H9 (cell line): Measurements from ENCODE around the gene CYP19A1. TPM values are rescaled to one million over a fixed set of nuclear protein-coding genes. Genes with fewer than 3 reads are reported as not detected.

Experiments used
- DNase-seq: peaks from one replicate; pipeline ENCODE4 v3.0.0-alpha.2; 2017
- H2AFZ ChIP-seq: one replicate; pipeline ENCODE4 v1.6.1; 2013; ENCODE audit warnings: mild to moderate bottlenecking, low read length, control low read depth, moderate library complexity
- H2AK5ac ChIP-seq: 2 replicates; pipeline ENCODE4 v1.6.1; 2013; ENCODE audit warnings: low read length, control low read depth, mixed read lengths; ENCODE audit not compliant: insufficient read length
- H2BK120ac ChIP-seq: one replicate; pipeline ENCODE4 v1.6.1; 2013; ENCODE audit warnings: low read depth, mild to moderate bottlenecking, low read length, control low read depth, inconsistent platforms; ENCODE audit not compliant: poor library complexity, severe bottlenecking
- H2BK12ac ChIP-seq: 2 replicates; pipeline ENCODE4 v1.6.1; 2013; ENCODE audit warnings: low read length, control low read depth, mixed read lengths, low read depth; ENCODE audit not compliant: insufficient read length
- H2BK15ac ChIP-seq: 2 replicates; pipeline ENCODE4 v1.6.1; 2013; ENCODE audit warnings: low read depth, low read length, control low read depth
- H2BK20ac ChIP-seq: one replicate; pipeline ENCODE4 v1.6.1; 2013; ENCODE audit warnings: low read depth, mild to moderate bottlenecking, low read length, control low read depth, inconsistent platforms; ENCODE audit not compliant: poor library complexity, severe bottlenecking
- H2BK5ac ChIP-seq: 2 replicates; pipeline ENCODE4 v1.6.1; 2013; ENCODE audit warnings: low read length, control low read depth, mixed read lengths; ENCODE audit not compliant: insufficient read length
- H3K14ac ChIP-seq: 2 replicates; pipeline ENCODE4 v1.6.1; 2013; ENCODE audit warnings: low read length, control low read depth; ENCODE audit not compliant: insufficient read depth
- H3K18ac ChIP-seq: 2 replicates; pipeline ENCODE4 v1.6.1; 2013; ENCODE audit warnings: low read depth, mild to moderate bottlenecking, mixed read lengths, low read length, control low read depth; ENCODE audit not compliant: insufficient read length
- H3K23ac ChIP-seq: 2 replicates; pipeline ENCODE4 v1.6.1; 2013; ENCODE audit warnings: low read length, control low read depth, mixed read lengths, low read depth; ENCODE audit not compliant: insufficient read length
- H3K23me2 ChIP-seq: 2 replicates; pipeline ENCODE4 v1.6.1; 2013; ENCODE audit warnings: low read depth, mild to moderate bottlenecking, mixed read lengths, low read length, control low read depth; ENCODE audit not compliant: insufficient read length, poor library complexity, severe bottlenecking
- H3K27ac ChIP-seq: 2 replicates; pipeline ENCODE4 v1.5.1; 2013; ENCODE audit warnings: low read length, control low read depth, mixed read lengths, low read depth; ENCODE audit not compliant: insufficient read length
- H3K27me3 ChIP-seq: 2 replicates; pipeline ENCODE4 v1.6.1; 2013; ENCODE audit warnings: low read length, control low read depth, inconsistent platforms; ENCODE audit not compliant: insufficient read depth
- H3K4ac ChIP-seq: 2 replicates; pipeline ENCODE4 v1.6.1; 2013; ENCODE audit warnings: low read depth, mild to moderate bottlenecking, control low read depth, inconsistent platforms, low read length, moderate library complexity
- H3K4me1 ChIP-seq: 2 replicates; pipeline ENCODE4 v1.6.1; 2013; ENCODE audit warnings: low read length, control low read depth, inconsistent platforms; ENCODE audit not compliant: insufficient read depth
- H3K4me2 ChIP-seq: 2 replicates; pipeline ENCODE4 v1.6.1; 2013; ENCODE audit warnings: low read length, control low read depth, mixed read lengths; ENCODE audit not compliant: insufficient read length, insufficient read depth
- H3K56ac ChIP-seq: 2 replicates; pipeline ENCODE4 v1.6.1; 2013; ENCODE audit warnings: low read depth, mild to moderate bottlenecking, mixed read lengths, low read length, control low read depth; ENCODE audit not compliant: insufficient read length
- H3K79me1 ChIP-seq: 2 replicates; pipeline ENCODE4 v1.6.1; 2013; ENCODE audit warnings: low read depth, mild to moderate bottlenecking, moderate library complexity, low read length, control low read depth, inconsistent platforms; ENCODE audit not compliant: insufficient read depth, poor library complexity, severe bottlenecking
- H3K79me2 ChIP-seq: 2 replicates; pipeline ENCODE4 v1.6.1; 2013; ENCODE audit warnings: low read length, control low read depth, inconsistent platforms; ENCODE audit not compliant: insufficient read depth
- H3K9ac ChIP-seq: 2 replicates; pipeline ENCODE4 v1.6.1; 2013; ENCODE audit warnings: low read length, control low read depth, mixed read lengths; ENCODE audit not compliant: insufficient read length; ENCODE audit errors: extremely low read depth
- H3K9me3 ChIP-seq: one replicate; pipeline ENCODE4 v1.6.1; 2013; ENCODE audit warnings: low read depth, low read length, inconsistent platforms; ENCODE audit not compliant: control insufficient read depth
- H3T11ph ChIP-seq: one replicate; pipeline ENCODE4 v1.6.1; 2013; ENCODE audit warnings: mild to moderate bottlenecking, low read length, control low read depth, inconsistent platforms
- H4K20me1 ChIP-seq: one replicate; pipeline ENCODE4 v1.6.1; 2013; ENCODE audit not compliant: control insufficient read depth, insufficient read length, insufficient read depth
- H4K5ac ChIP-seq: 2 replicates; pipeline ENCODE4 v1.6.1; 2013; ENCODE audit warnings: low read depth, mild to moderate bottlenecking, mixed read lengths, low read length, control low read depth; ENCODE audit not compliant: insufficient read length
- H4K8ac ChIP-seq: replicated peaks from 2 replicates; pipeline ENCODE4 v1.6.1; 2013; ENCODE audit warnings: low read length, control low read depth, mixed read lengths, low read depth; ENCODE audit not compliant: insufficient read length
- H4K91ac ChIP-seq: 2 replicates; pipeline ENCODE4 v1.6.1; 2013; ENCODE audit warnings: low read depth, mild to moderate bottlenecking, moderate library complexity, mixed read lengths, low read length, control low read depth; ENCODE audit not compliant: insufficient read length
- H3K27ac Mint-ChIP-seq, 3 experiments: 2 replicates in 2 of 3; 3 replicates in 1 of 3; pipeline ENCODE4 v1.8.0; 2020 to 2021; ENCODE audit warnings: mixed read lengths in 3 of 3, mild to moderate bottlenecking in 1 of 3, moderate library complexity in 1 of 3
- H3K27me3 Mint-ChIP-seq: 2 replicates; pipeline ENCODE4 v1.8.0; 2021; ENCODE audit warnings: low read depth, mild to moderate bottlenecking, moderate library complexity, mixed read lengths
- H3K36me3 Mint-ChIP-seq, 3 experiments: 2 replicates in 2 of 3; 3 replicates in 1 of 3; pipeline ENCODE4 v1.8.0; 2020 to 2021; ENCODE audit warnings: low read depth in 3 of 3, mixed read lengths in 3 of 3; ENCODE audit not compliant: insufficient read depth in 1 of 3
- H3K4me1 Mint-ChIP-seq, 2 experiments: 2 replicates each; pipeline ENCODE4 v1.8.0; 2020; ENCODE audit warnings: mixed read lengths in 2 of 2
- H3K4me3 Mint-ChIP-seq, 2 experiments: 2 replicates in 1 of 2; 3 replicates in 1 of 2; pipeline ENCODE4 v1.8.0; 2020 to 2021; ENCODE audit warnings: mild to moderate bottlenecking in 2 of 2, mixed read lengths in 2 of 2, moderate library complexity in 1 of 2
- H3K9me3 Mint-ChIP-seq, 2 experiments: 2 replicates in 1 of 2; 3 replicates in 1 of 2; pipeline ENCODE4 v1.8.0; 2020; ENCODE audit warnings: mild to moderate bottlenecking in 2 of 2, mixed read lengths in 2 of 2, moderate library complexity in 1 of 2
- WGBS: extraction: QIAGEN DNeasy Blood & Tissue Kit; methylation state at CpG from one replicate; pipeline ENCODE4 v1.1.7; 2013; ENCODE audit warnings: missing lambda C conversion rate, low lambda C conversion rate, mixed read lengths; ENCODE audit not compliant: insufficient read length; ENCODE audit errors: extremely low coverage; 5-methylcytosine and 5-hydroxymethylcytosine counted together
- total RNA-seq: library from RNA; stranded (reverse); gene quantifications from 2 replicates; pipeline ENCODE4 v1.2.1, GENCODE V29; 2021
- TF ChIP-seq, protein P1 (sequence below): fragments of 200-600 bp; sonication (generic); conservative IDR thresholded peaks from 3 replicates; pipeline ENCODE4 v1.8.0; 2021; ENCODE audit warnings: antibody characterized with exemption, mild to moderate bottlenecking

Gene CYP19A1
- total RNA-seq, 1 experiment from 2014 or later, result not detected

DNA sequence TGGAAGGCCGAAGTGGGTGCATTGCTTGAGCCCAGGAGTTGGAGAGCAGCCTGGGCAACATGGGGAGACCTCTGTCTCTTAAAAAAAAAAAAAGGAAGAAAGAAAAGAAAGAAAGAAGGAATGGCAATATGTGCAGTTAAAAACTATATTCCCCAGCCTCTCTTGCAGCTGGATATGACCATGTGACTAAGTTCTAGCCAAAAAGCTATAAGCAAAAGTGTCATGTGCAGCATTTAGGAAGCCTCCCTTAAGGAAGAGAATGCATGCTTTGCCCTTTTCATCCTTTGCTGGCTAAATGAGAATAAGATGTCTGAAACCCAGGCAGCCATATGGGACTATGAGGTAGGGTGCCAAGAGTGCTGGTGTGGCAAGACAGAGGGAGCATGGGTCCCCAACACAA, 21.8 kb downstream of the CYP19A1 start:
- H3K4me3 Mint-ChIP-seq, result no peak overlapping the region
- Histone ChIP-seq H3K9ac (no peak overlapping the region), H2BK120ac (no peak overlapping the region), H3K27me3 (no peaks in the 10 kb centered on the region), H4K5ac (no peak overlapping the region), H2BK15ac (no peak overlapping the region), H3K79me2 (no peaks in the 10 kb centered on the region), H3K56ac (no peak overlapping the region), H3K23me2 (no peaks in the 10 kb centered on the region), H3K79me1 (no peaks in the 10 kb centered on the region), H4K20me1 (no peaks in the 10 kb centered on the region), H2BK5ac (no peak overlapping the region), H3K14ac (no peak overlapping the region), H2AK5ac (no peak overlapping the region), H3K27ac (no peak overlapping the region), H3K18ac (no peak overlapping the region), H3K9me3 (no peaks in the 10 kb centered on the region), H3K23ac (no peak overlapping the region), H3K4ac (no peak overlapping the region), H3T11ph (no peak overlapping the region), H2BK20ac (no peak overlapping the region), H3K4me1 (no peaks in the 10 kb centered on the region), H2AFZ (no peak overlapping the region), H2BK12ac (no peak overlapping the region), H3K4me2 (no peak overlapping the region), H4K8ac (no peak overlapping the region), H4K91ac (no peak overlapping the region)
- no peaks in the 10 kb centered on the region for H3K36me3 Mint-ChIP-seq
- WGBS, result no CpG with 5 or more reads among the region's 1 CpG
- peaks cover 1% of the 10 kb centered on the region; the same call in 1 of the 2 replicates for H3K27me3 Mint-ChIP-seq
- H3K27ac Mint-ChIP-seq, result no peak overlapping the region
- peaks cover 4 to 9% of the 10 kb centered on the region in 2 experiments; a peak in 3 of 4 replicates for H3K4me1 Mint-ChIP-seq
- DNase-seq, result no peak
- H3K9me3 Mint-ChIP-seq, result no peaks in the 10 kb centered on the region; a peak in 1 of 5 replicates
- TF ChIP-seq, protein P1, sequence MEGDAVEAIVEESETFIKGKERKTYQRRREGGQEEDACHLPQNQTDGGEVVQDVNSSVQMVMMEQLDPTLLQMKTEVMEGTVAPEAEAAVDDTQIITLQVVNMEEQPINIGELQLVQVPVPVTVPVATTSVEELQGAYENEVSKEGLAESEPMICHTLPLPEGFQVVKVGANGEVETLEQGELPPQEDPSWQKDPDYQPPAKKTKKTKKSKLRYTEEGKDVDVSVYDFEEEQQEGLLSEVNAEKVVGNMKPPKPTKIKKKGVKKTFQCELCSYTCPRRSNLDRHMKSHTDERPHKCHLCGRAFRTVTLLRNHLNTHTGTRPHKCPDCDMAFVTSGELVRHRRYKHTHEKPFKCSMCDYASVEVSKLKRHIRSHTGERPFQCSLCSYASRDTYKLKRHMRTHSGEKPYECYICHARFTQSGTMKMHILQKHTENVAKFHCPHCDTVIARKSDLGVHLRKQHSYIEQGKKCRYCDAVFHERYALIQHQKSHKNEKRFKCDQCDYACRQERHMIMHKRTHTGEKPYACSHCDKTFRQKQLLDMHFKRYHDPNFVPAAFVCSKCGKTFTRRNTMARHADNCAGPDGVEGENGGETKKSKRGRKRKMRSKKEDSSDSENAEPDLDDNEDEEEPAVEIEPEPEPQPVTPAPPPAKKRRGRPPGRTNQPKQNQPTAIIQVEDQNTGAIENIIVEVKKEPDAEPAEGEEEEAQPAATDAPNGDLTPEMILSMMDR, result no peak
